HepG2 (cell line): ENCODE data around the gene CCDC142. TPM values are rescaled to one million over a fixed set of nuclear protein-coding genes. Genes with fewer than 3 reads are reported as not detected.

Experiments used
- AGO1 ChIP-seq: fragments of 200-400 bp; formaldehyde crosslinking; IDR thresholded peaks from 2 replicates; pipeline ENCODE4 v1.6.1; 2017; ENCODE audit warnings: mild to moderate bottlenecking, low read depth, low read length, moderate library complexity; ENCODE audit not compliant: poor library complexity, severe bottlenecking
- CBX5 ChIP-seq: sonication (generic); formaldehyde crosslinking; IDR thresholded peaks from 2 replicates; pipeline ENCODE4 v1.4.0; 2020; ENCODE audit warnings: missing genetic modification reagents, borderline replicate concordance
- FOXA3 ChIP-seq: IDR thresholded peaks from 2 replicates; pipeline ENCODE4 v1.6.1; 2016; ENCODE audit warnings: missing genetic modification reagents, missing compliant biosample characterization
- GFI1 ChIP-seq: sonication (generic); formaldehyde crosslinking; IDR thresholded peaks from 2 replicates; pipeline ENCODE4 v1.5.0; 2020; ENCODE audit warnings: missing genetic modification reagents, mild to moderate bottlenecking, borderline replicate concordance
- MXD4 ChIP-seq: IDR thresholded peaks from 2 replicates; pipeline ENCODE4 v1.6.1; 2016; ENCODE audit warnings: mild to moderate bottlenecking, missing biosample characterization, missing genetic modification reagents
- NFYC ChIP-seq: IDR thresholded peaks from 2 replicates; pipeline ENCODE4 v1.6.1; 2016; ENCODE audit warnings: missing genetic modification reagents, missing compliant biosample characterization
- ONECUT2 ChIP-seq: sonication (generic); formaldehyde crosslinking; IDR thresholded peaks from 2 replicates; pipeline ENCODE4 v1.4.0; 2020; ENCODE audit warnings: missing genetic modification reagents
- POLR2AphosphoS5 ChIP-seq: IDR thresholded peaks from 2 replicates; pipeline ENCODE4 v1.6.1; 2012; ENCODE audit warnings: low read depth, low read length
- RNF2 ChIP-seq: fragments of 450-650 bp; conservative IDR thresholded peaks from 2 replicates; pipeline ENCODE4 v1.6.1; 2016; ENCODE audit warnings: low read depth
- SNAPC2 ChIP-seq: sonication (generic); formaldehyde crosslinking; IDR thresholded peaks from 2 replicates; pipeline ENCODE4 v1.8.1; 2022; ENCODE audit warnings: mild to moderate bottlenecking, missing genetic modification reagents
- TAF1 ChIP-seq: sonication (generic); formaldehyde crosslinking; IDR thresholded peaks from 2 replicates; pipeline ENCODE4 v1.4.0; 2020; ENCODE audit warnings: missing genetic modification reagents
- TBP ChIP-seq: sonication (generic); formaldehyde crosslinking; IDR thresholded peaks from 2 replicates; pipeline ENCODE4 v1.5.0; 2020; ENCODE audit warnings: missing genetic modification reagents
- U2AF2 ChIP-seq: fragments of 200-400 bp; formaldehyde crosslinking; IDR thresholded peaks from 2 replicates; pipeline ENCODE4 v1.6.1; 2017; ENCODE audit warnings: low read depth, mild to moderate bottlenecking, low read length
- ZMYM2 ChIP-seq: sonication (generic); formaldehyde crosslinking; IDR thresholded peaks from 2 replicates; pipeline ENCODE4 v1.8.0; 2022; ENCODE audit warnings: mild to moderate bottlenecking, missing genetic modification reagents
- ZNF83 ChIP-seq: sonication (generic); formaldehyde crosslinking; IDR thresholded peaks from 2 replicates; pipeline ENCODE4 v1.4.0; 2020; ENCODE audit warnings: missing genetic modification reagents, mild to moderate bottlenecking, borderline replicate concordance
- polyA plus RNA-seq, 8 experiments: library from polyadenylated mRNA; depleted of rRNA in 3 of 8; stranded (reverse) in 7 of 8; unstranded in 1 of 8; fragments of >200 nt; fragmentation: Illumina TruSeq in 4 of 8; extraction: Trizol in 4 of 8; gene quantifications; 2 replicates each; pipeline versions ENCODE4 v1.2.1 to v1.2.3, GENCODE V29; 2011 to 2016; ENCODE audit warnings: low read depth in 4 of 8, missing spikeins in 1 of 8, mixed read lengths in 1 of 8; ENCODE audit not compliant: insufficient read depth in 1 of 8
- total RNA-seq, 5 experiments: library from RNA; depleted of rRNA; stranded (reverse); fragments of >200 nt; fragmentation: Illumina TruSeq; extraction: Trizol; gene quantifications; 2 replicates each; pipeline ENCODE4 v1.2.3, GENCODE V29; 2016; ENCODE audit warnings: low read depth in 1 of 5
- TF ChIP-seq, protein P1 (sequence below): sonication (generic); formaldehyde crosslinking; IDR thresholded peaks from 2 replicates; pipeline ENCODE4 v1.4.0; 2020; ENCODE audit warnings: missing genetic modification reagents
- TF ChIP-seq, protein P2 (sequence below): sonication (generic); formaldehyde crosslinking; IDR thresholded peaks from 2 replicates; pipeline ENCODE4 v1.4.0; 2020; ENCODE audit warnings: mild to moderate bottlenecking, missing genetic modification reagents
- TF ChIP-seq, protein P3 (sequence below): IDR thresholded peaks from 2 replicates; pipeline ENCODE4 v1.6.1; 2016; ENCODE audit warnings: missing biosample characterization, missing genetic modification reagents, low read depth

Gene CCDC142
- total and polyA plus RNA-seq, 2 of the 13 experiments (the other 11 are each of a cell fraction or from before 2014, with no cell fraction given): 14.7 to 30.4 TPM

DNA sequence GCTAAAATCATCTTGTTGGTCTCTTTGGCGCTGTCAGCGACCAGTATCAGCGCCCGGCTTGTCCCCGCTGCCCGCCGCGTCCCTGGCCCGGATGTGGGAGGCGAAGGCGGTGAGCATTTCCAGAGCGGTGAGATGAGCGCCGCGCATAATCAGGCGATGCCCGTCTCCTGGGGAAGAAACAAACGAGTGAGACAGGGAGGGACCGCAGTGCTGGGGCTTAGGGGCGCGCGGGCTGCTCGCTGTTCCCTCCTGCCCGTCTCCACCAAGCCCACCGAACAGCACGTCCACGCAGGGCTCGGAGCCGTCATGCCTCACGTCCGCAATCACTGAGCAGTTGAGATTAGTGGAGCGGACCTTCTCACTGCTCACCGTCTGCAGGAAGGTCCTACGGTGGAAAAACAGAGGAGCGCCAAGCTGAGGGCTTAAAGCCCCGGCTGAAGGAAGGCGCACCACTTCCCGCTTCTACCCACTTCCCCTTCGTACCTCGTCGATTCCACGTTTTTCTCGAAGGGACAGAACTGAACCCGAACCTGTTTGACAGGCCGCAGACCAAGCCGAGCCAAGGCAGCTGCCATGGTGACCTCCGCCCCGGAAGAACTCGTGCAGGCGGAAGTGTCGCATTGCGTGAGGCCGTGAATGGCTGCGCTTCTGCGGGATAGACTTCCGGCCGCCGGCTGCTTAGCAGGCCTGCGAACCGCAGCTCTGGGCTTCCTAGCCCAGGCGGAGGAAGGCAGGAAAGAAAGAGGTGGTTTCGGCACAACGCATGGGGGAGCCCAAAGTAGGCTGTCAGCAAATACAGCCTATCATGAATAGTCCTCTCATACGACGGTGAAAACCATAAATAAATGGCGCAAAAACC is 10.5 kb downstream of the CCDC142 start, which contains the start of gene MRPL53 (continued):
- TF ChIP-seq NFYC (CRISPR knock-in tag): peak; percentile 73
- TF ChIP-seq U2AF2: no peak; the same call in 1 of the 2 replicates
- peak; percentile 61; the same call in 1 of the 2 replicates for TF ChIP-seq RNF2
- TF ChIP-seq AGO1: peak; percentile 99
- TF ChIP-seq SNAPC2 (CRISPR knock-in tag): peak; percentile 84
- TF ChIP-seq, protein P1, sequence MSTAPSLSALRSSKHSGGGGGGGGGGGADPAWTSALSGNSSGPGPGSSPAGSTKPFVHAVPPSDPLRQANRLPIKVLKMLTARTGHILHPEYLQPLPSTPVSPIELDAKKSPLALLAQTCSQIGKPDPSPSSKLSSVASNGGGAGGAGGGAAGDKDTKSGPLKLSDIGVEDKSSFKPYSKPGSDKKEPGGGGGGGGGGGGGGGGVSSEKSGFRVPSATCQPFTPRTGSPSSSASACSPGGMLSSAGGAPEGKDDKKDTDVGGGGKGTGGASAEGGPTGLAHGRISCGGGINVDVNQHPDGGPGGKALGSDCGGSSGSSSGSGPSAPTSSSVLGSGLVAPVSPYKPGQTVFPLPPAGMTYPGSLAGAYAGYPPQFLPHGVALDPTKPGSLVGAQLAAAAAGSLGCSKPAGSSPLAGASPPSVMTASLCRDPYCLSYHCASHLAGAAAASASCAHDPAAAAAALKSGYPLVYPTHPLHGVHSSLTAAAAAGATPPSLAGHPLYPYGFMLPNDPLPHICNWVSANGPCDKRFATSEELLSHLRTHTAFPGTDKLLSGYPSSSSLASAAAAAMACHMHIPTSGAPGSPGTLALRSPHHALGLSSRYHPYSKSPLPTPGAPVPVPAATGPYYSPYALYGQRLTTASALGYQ: peak; percentile 89
- TF ChIP-seq CBX5: peak; percentile 88
- peak; percentile 99 for TF ChIP-seq POLR2AphosphoS5
- TF ChIP-seq, protein P2, sequence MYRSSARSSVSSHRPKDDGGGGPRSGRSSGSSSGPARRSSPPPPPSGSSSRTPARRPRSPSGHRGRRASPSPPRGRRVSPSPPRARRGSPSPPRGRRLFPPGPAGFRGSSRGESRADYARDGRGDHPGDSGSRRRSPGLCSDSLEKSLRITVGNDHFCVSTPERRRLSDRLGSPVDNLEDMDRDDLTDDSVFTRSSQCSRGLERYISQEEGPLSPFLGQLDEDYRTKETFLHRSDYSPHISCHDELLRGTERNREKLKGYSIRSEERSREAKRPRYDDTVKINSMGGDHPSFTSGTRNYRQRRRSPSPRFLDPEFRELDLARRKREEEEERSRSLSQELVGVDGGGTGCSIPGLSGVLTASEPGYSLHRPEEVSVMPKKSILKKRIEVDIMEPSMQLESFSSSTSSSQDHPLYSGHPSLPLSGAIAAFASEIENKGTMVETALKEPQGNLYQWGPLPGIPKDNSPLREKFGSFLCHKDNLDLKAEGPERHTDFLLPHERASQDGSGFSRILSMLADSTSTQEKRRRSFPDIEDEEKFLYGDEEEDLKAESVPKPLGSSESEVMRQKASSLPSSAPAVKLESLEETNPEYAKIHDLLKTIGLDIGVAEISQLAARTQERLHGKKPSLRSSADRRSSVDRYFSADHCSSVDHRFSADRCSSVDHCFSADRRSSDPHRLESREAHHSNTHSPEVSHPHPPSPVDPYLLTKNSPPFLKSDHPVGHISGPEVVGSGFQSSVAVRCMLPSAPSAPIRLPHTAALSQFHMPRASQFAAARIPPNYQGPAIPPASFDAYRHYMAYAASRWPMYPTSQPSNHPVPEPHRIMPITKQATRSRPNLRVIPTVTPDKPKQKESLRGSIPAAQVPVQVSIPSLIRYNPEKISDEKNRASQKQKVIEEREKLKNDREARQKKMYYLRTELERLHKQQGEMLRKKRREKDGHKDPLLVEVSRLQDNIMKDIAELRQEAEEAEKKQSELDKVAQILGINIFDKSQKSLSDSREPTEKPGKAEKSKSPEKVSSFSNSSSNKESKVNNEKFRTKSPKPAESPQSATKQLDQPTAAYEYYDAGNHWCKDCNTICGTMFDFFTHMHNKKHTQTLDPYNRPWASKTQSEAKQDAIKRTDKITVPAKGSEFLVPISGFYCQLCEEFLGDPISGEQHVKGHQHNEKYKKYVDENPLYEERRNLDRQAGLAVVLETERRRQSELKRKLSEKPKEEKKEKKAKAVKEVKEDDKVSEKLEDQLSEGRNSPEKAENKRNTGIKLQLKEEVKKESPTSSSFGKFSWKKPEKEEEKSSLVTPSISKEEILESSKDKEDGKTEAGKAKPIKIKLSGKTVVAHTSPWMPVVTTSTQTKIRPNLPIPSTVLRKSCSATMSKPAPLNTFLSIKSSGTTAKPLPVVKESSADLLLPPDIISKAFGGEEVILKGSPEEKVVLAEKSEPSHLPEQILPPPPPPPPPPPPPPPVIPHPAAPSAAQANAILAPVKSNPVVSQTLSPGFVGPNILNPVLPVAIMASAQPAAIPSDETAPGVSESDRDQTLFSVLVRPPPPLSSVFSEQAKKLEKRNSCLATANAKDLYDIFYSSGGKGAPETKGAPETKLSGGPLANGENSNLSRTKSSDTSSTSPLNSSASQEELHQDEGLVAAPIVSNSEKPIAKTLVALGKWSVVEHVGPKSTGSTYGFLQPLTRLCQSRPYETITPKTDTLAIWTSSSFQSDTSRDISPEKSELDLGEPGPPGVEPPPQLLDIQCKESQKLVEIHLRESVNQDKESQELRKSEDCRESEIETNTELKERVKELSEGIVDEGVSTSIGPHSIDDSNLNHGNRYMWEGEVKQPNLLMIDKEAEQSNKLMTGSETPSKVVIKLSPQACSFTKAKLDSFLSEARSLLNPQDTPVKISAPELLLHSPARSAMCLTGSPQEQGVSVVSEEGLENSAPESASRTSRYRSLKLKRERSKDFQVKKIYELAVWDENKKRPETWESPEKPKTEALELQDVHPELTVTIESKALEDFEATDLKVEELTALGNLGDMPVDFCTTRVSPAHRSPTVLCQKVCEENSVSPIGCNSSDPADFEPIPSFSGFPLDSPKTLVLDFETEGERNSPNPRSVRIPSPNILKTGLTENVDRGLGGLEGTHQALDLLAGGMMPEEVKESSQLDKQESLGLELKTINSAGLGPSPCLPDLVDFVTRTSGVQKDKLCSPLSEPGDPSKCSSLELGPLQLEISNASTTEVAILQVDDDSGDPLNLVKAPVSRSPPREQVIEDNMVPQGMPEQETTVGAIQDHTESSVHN (CRISPR knock-in tag): peak; percentile 99
- 0 out of 2 replicates have a peak, but pooled peaks have one; percentile 49 for TF ChIP-seq ZMYM2 (CRISPR knock-in tag)
- TF ChIP-seq FOXA3 (CRISPR knock-in tag): peak; percentile 70; the same call in 1 of the 2 replicates
- TF ChIP-seq, protein P3, sequence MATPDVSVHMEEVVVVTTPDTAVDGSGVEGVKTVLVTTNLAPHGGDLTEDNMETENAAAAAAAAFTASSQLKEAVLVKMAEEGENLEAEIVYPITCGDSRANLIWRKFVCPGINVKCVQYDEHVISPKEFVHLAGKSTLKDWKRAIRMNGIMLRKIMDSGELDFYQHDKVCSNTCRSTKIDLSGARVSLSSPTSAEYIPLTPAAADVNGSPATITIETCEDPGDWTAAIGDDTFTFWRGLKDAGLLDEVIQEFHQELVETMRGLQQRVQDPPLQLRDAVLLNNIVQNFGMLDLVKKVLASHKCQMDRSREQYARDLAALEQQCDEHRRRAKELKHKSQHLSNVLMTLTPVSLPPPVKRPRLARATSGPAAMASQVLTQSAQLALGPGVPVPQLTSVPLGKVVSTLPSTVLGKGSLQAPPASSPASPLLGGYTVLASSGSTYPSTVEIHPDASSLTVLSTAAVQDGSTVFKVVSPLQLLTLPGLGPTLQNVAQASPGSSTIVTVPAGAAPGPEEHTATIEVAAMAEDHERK (CRISPR knock-in tag): peak; percentile 69
- 0 out of 2 replicates have a peak, but pooled peaks have one; percentile 14 for TF ChIP-seq TBP (CRISPR knock-in tag)
- TF ChIP-seq MXD4 (CRISPR knock-in tag): peak; percentile 96
- TF ChIP-seq TAF1 (CRISPR knock-in tag): peak; percentile 83; the same call in 1 of the 2 replicates
- TF ChIP-seq ZNF83 (CRISPR knock-in tag): peak; percentile 79; the same call in 1 of the 2 replicates
- TF ChIP-seq GFI1: peak; percentile 89
- TF ChIP-seq ONECUT2 (CRISPR knock-in tag): no peak
